HEK293 (cell line): ENCODE measurements around the gene CENPM.

ENCODE experiments used
- EGR2 ChIP-seq: fragments of 450-650 bp; formaldehyde crosslinking; IDR thresholded peaks from 2 replicates; pipeline ENCODE4 v1.5.1; 2016; ENCODE audit warnings: low read depth, missing biosample characterization, missing genetic modification characterization
- KLF9 ChIP-seq: fragments of 450-650 bp; formaldehyde crosslinking; IDR thresholded peaks from 2 replicates; pipeline ENCODE4 v1.5.1; 2016; ENCODE audit warnings: missing biosample characterization, missing genetic modification characterization, low read depth
- ZBTB1 ChIP-seq: fragments of 450-650 bp; formaldehyde crosslinking; IDR thresholded peaks from 2 replicates; pipeline ENCODE4 v1.5.1; 2016; ENCODE audit warnings: missing biosample characterization, missing genetic modification characterization
- ZNF138 ChIP-seq: fragments of 450-650 bp; formaldehyde crosslinking; IDR thresholded peaks from 2 replicates; pipeline ENCODE4 v1.5.1; 2016; ENCODE audit warnings: missing biosample characterization, missing genetic modification characterization, borderline replicate concordance
- ZNF274 ChIP-seq, 2 experiments: fragments of 200-500 bp in 1 of 2; fragments of 450-650 bp in 1 of 2; sonication (Bioruptor generic) in 1 of 2; formaldehyde crosslinking in 1 of 2; IDR thresholded peaks; 2 replicates each; pipeline versions ENCODE4 v1.5.1 to v1.6.1; 2014 to 2016; ENCODE audit warnings: borderline replicate concordance in 1 of 2, inconsistent platforms in 1 of 2, low read length in 1 of 2, missing biosample characterization in 1 of 2, missing genetic modification characterization in 1 of 2
- ZNF843 ChIP-seq: fragments of 450-650 bp; formaldehyde crosslinking; IDR thresholded peaks from 2 replicates; pipeline ENCODE4 v1.5.1; 2016; ENCODE audit warnings: missing biosample characterization, missing genetic modification characterization
- TF ChIP-seq, protein P1 (sequence below): fragments of 450-650 bp; formaldehyde crosslinking; IDR thresholded peaks from 2 replicates; pipeline ENCODE4 v1.5.1; 2016; ENCODE audit warnings: missing biosample characterization, missing genetic modification characterization
- TF ChIP-seq, protein P2 (sequence below): fragments of 450-650 bp; formaldehyde crosslinking; IDR thresholded peaks from 2 replicates; pipeline ENCODE4 v1.5.1; 2016; ENCODE audit warnings: missing biosample characterization, missing genetic modification characterization
- TF ChIP-seq, protein P3 (sequence below): fragments of 450-650 bp; formaldehyde crosslinking; IDR thresholded peaks from 2 replicates; pipeline ENCODE4 v1.5.1; 2016; ENCODE audit warnings: missing biosample characterization, missing genetic modification characterization
- TF ChIP-seq, protein P4 (sequence below): sonication (generic); formaldehyde crosslinking; IDR thresholded peaks from 2 replicates; pipeline ENCODE4 v1.8.1; 2022; ENCODE audit warnings: mild to moderate bottlenecking, moderate library complexity, missing genetic modification reagents
- TF ChIP-seq, protein P5 (sequence below): fragments of 450-650 bp; formaldehyde crosslinking; IDR thresholded peaks from 2 replicates; pipeline ENCODE4 v1.5.1; 2016; ENCODE audit warnings: missing biosample characterization, missing genetic modification characterization
- TF ChIP-seq, protein P6 (sequence below): fragments of 450-650 bp; formaldehyde crosslinking; IDR thresholded peaks from 2 replicates; pipeline ENCODE4 v1.5.1; 2017; ENCODE audit warnings: missing biosample characterization, missing genetic modification characterization

DNA sequence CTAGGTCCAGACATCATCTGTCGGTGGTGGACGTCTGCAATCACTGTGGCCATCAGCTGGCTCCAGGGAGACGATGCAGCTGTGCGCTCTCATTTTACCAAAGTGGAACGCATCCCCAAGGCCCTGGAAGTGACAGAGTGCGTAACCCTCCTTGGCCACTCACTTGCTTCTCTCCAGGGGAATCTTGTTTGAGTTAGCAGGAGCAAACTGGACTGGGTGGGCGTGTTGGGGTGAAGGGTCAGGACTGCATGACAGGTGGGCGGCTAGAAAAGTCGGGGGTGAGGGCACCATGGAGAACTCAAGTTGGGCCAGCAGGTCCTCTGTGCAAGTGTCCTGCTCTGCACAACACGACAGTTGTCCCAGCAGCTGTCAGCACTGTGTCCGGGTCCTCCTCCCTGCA, 48.3 kb downstream of the CENPM start:
- TF ChIP-seq, protein P1, sequence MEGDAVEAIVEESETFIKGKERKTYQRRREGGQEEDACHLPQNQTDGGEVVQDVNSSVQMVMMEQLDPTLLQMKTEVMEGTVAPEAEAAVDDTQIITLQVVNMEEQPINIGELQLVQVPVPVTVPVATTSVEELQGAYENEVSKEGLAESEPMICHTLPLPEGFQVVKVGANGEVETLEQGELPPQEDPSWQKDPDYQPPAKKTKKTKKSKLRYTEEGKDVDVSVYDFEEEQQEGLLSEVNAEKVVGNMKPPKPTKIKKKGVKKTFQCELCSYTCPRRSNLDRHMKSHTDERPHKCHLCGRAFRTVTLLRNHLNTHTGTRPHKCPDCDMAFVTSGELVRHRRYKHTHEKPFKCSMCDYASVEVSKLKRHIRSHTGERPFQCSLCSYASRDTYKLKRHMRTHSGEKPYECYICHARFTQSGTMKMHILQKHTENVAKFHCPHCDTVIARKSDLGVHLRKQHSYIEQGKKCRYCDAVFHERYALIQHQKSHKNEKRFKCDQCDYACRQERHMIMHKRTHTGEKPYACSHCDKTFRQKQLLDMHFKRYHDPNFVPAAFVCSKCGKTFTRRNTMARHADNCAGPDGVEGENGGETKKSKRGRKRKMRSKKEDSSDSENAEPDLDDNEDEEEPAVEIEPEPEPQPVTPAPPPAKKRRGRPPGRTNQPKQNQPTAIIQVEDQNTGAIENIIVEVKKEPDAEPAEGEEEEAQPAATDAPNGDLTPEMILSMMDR (tag by site-specific recombination): no peak
- TF ChIP-seq, protein P2, sequence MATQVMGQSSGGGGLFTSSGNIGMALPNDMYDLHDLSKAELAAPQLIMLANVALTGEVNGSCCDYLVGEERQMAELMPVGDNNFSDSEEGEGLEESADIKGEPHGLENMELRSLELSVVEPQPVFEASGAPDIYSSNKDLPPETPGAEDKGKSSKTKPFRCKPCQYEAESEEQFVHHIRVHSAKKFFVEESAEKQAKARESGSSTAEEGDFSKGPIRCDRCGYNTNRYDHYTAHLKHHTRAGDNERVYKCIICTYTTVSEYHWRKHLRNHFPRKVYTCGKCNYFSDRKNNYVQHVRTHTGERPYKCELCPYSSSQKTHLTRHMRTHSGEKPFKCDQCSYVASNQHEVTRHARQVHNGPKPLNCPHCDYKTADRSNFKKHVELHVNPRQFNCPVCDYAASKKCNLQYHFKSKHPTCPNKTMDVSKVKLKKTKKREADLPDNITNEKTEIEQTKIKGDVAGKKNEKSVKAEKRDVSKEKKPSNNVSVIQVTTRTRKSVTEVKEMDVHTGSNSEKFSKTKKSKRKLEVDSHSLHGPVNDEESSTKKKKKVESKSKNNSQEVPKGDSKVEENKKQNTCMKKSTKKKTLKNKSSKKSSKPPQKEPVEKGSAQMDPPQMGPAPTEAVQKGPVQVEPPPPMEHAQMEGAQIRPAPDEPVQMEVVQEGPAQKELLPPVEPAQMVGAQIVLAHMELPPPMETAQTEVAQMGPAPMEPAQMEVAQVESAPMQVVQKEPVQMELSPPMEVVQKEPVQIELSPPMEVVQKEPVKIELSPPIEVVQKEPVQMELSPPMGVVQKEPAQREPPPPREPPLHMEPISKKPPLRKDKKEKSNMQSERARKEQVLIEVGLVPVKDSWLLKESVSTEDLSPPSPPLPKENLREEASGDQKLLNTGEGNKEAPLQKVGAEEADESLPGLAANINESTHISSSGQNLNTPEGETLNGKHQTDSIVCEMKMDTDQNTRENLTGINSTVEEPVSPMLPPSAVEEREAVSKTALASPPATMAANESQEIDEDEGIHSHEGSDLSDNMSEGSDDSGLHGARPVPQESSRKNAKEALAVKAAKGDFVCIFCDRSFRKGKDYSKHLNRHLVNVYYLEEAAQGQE (tag by site-specific recombination): no peak
- TF ChIP-seq, protein P3, sequence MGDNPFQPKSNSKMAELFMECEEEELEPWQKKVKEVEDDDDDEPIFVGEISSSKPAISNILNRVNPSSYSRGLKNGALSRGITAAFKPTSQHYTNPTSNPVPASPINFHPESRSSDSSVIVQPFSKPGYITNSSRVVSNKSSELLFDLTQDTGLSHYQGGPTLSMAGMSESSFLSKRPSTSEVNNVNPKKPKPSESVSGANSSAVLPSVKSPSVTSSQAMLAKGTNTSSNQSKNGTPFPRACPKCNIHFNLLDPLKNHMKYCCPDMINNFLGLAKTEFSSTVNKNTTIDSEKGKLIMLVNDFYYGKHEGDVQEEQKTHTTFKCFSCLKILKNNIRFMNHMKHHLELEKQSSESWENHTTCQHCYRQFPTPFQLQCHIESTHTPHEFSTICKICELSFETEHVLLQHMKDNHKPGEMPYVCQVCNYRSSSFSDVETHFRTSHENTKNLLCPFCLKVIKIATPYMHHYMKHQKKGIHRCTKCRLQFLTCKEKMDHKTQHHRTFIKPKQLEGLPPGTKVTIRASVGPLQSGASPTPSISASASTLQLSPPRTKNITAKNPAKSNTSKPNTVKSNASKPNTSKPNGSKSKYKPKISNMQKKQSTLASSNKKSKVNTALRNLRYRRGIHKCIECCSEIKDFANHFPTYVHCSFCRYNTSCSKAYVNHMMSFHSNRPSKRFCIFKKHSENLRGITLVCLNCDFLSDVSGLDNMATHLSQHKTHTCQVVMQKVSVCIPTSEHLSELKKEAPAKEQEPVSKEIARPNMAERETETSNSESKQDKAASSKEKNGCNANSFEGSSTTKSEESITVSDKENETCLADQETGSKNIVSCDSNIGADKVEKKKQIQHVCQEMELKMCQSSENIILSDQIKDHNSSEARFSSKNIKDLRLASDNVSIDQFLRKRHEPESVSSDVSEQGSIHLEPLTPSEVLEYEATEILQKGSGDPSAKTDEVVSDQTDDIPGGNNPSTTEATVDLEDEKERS (tag by site-specific recombination): no peak
- TF ChIP-seq ZBTB1 (tag by site-specific recombination) (no peak), KLF9 (no peak), EGR2 (tag by site-specific recombination) (0 out of 2 replicates have a peak, but pooled peaks have one; percentile 16), ZNF138 (no peak), ZNF843 (no peak), ZNF274 (IDR thresholded peaks at IDR 0.05; ENCODE audit: low read length) (no peak), ZNF274 (tag by site-specific recombination; IDR thresholded peaks at IDR 0.05; ENCODE audit: borderline replicate concordance) (no peak)
- TF ChIP-seq, protein P4, sequence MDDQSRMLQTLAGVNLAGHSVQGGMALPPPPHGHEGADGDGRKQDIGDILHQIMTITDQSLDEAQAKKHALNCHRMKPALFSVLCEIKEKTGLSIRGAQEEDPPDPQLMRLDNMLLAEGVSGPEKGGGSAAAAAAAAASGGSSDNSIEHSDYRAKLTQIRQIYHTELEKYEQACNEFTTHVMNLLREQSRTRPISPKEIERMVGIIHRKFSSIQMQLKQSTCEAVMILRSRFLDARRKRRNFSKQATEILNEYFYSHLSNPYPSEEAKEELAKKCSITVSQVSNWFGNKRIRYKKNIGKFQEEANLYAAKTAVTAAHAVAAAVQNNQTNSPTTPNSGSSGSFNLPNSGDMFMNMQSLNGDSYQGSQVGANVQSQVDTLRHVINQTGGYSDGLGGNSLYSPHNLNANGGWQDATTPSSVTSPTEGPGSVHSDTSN (CRISPR knock-in tag): no peak
- TF ChIP-seq, protein P5, sequence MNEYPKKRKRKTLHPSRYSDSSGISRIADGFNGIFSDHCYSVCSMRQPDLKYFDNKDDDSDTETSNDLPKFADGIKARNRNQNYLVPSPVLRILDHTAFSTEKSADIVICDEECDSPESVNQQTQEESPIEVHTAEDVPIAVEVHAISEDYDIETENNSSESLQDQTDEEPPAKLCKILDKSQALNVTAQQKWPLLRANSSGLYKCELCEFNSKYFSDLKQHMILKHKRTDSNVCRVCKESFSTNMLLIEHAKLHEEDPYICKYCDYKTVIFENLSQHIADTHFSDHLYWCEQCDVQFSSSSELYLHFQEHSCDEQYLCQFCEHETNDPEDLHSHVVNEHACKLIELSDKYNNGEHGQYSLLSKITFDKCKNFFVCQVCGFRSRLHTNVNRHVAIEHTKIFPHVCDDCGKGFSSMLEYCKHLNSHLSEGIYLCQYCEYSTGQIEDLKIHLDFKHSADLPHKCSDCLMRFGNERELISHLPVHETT: no peak
- TF ChIP-seq, protein P6, sequence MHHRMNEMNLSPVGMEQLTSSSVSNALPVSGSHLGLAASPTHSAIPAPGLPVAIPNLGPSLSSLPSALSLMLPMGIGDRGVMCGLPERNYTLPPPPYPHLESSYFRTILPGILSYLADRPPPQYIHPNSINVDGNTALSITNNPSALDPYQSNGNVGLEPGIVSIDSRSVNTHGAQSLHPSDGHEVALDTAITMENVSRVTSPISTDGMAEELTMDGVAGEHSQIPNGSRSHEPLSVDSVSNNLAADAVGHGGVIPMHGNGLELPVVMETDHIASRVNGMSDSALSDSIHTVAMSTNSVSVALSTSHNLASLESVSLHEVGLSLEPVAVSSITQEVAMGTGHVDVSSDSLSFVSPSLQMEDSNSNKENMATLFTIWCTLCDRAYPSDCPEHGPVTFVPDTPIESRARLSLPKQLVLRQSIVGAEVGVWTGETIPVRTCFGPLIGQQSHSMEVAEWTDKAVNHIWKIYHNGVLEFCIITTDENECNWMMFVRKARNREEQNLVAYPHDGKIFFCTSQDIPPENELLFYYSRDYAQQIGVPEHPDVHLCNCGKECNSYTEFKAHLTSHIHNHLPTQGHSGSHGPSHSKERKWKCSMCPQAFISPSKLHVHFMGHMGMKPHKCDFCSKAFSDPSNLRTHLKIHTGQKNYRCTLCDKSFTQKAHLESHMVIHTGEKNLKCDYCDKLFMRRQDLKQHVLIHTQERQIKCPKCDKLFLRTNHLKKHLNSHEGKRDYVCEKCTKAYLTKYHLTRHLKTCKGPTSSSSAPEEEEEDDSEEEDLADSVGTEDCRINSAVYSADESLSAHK (tag by site-specific recombination): no peak
